Measurements from ENCODE around the gene MCHR1.

- TF ChIP-seq CTCF (conservative IDR thresholded peaks at IDR 0.05) (no peak), EZH2 (IDR thresholded peaks at IDR 0.05; ENCODE audit: low read depth) (no peak)
Measured at GRCh38 chr22:40674274-40674673, 5.0 kb upstream of the MCHR1 start.

Measured in PC-9 (cell line).